GM21825 (cell line): Measurements from ENCODE around the gene KAZN.

Experiments
- ATAC-seq: cut with Tn5 transposase; IDR thresholded peaks from one replicate; pipeline ENCODE4 v1.9.1; 2021; ENCODE audit warnings: mild to moderate bottlenecking, moderate library complexity; ENCODE audit not compliant: unreplicated experiment

The KAZN gene

GRCh38 chr1:14738647-14739046 lies 140.2 kb downstream of the KAZN start:
- no peak for ATAC-seq

- no peak for ATAC-seq
Observed at GRCh38 chr1:14739082-14739832, 140.8 kb downstream of the KAZN start.

- no peak for ATAC-seq
Observed at GRCh38 chr1:14740016-14740415, 141.5 kb downstream of the KAZN start.

GRCh38 chr1:14741082-14741481 lies 142.6 kb downstream of the KAZN start:
- no peak for ATAC-seq

- ATAC-seq: no peak
Observed at GRCh38 chr1:14741532-14741931, 143.0 kb downstream of the KAZN start.

- ATAC-seq: no peak
Observed at GRCh38 chr1:14742181-14742980, 143.9 kb downstream of the KAZN start.

- ATAC-seq: no peak
Observed at GRCh38 chr1:14743368-14743767, 144.9 kb downstream of the KAZN start.

GRCh38 chr1:14745001-14745720 lies 146.7 kb downstream of the KAZN start:
- ATAC-seq: no peak

- no peak for ATAC-seq
Observed at GRCh38 chr1:14745789-14746188, 147.3 kb downstream of the KAZN start.

- no peak for ATAC-seq
Observed at GRCh38 chr1:14746393-14746792, 147.9 kb downstream of the KAZN start.

- no peak for ATAC-seq
Observed at GRCh38 chr1:14748151-14748550, 149.7 kb downstream of the KAZN start.

GRCh38 chr1:14748977-14749376 lies 150.5 kb downstream of the KAZN start:
- ATAC-seq: no peak

GRCh38 chr1:14750490-14750889 lies 152.0 kb downstream of the KAZN start:
- ATAC-seq: no peak

GRCh38 chr1:14755518-14756252 lies 157.2 kb downstream of the KAZN start:
- ATAC-seq: no peak

- ATAC-seq: no peak
Observed at GRCh38 chr1:14756589-14757285, 158.3 kb downstream of the KAZN start.

- ATAC-seq: no peak
Observed at GRCh38 chr1:14757286-14757625, 158.8 kb downstream of the KAZN start.

- no peak for ATAC-seq
Observed at GRCh38 chr1:14759042-14759818, 160.7 kb downstream of the KAZN start.

- no peak for ATAC-seq
Observed at GRCh38 chr1:14759843-14760242, 161.4 kb downstream of the KAZN start.

- ATAC-seq: no peak
Observed at GRCh38 chr1:14760780-14761179, 162.3 kb downstream of the KAZN start.
